ENCODE results near the gene GRK3. TPM values are rescaled to one million over a fixed set of nuclear protein-coding genes. Genes with fewer than 3 reads are reported as not detected.

Gene GRK3
- total and polyA plus RNA-seq, 2 of the 4 experiments (the other 2 are of a cell fraction): 0.58 to 1.6 TPM

GRCh38 chr22:25704701-25705100 lies 140.2 kb downstream of the GRK3 start:
- no peak overlapping the region for H3K4ac ChIP-seq (ENCODE audit: low read depth, low read length)
- no peak overlapping the region for H3K18ac ChIP-seq (ENCODE audit: low read depth, low read length)
- no peak overlapping the region for H4K5ac ChIP-seq (ENCODE audit: low read depth, low read length)
- ATAC-seq (ENCODE audit: low read depth) (no peak), DNase-seq (no peak)
- no peak overlapping the region for H2BK15ac ChIP-seq (ENCODE audit: low read depth, low read length)
- no peaks in the 10 kb centered on the region for H3K9me1 ChIP-seq (ENCODE audit: insufficient read depth, low read length)
- no peak overlapping the region for H3K9ac ChIP-seq (ENCODE audit: low read depth, low read length)
- H3K23ac ChIP-seq (ENCODE audit: low read depth, low read length): no peak overlapping the region
- no peak overlapping the region for H3K56ac ChIP-seq (ENCODE audit: extremely low read depth, insufficient read depth, low read length)
- H2BK120ac ChIP-seq (ENCODE audit: low read depth, low read length): no peak overlapping the region
- ChIA-PET CTCF (no interaction called here), POLR2A (ENCODE audit: unreplicated experiment) (no interaction called here)
- H2AFZ ChIP-seq (replicated peaks; ENCODE audit: low read length, poor library complexity): no peak overlapping the region
- H3K27ac ChIP-seq (ENCODE audit: insufficient read depth, low read length): no peak overlapping the region
- in situ Hi-C loops (cut with MboI; ENCODE audit: low sequenced_read_pairs) (loop anchor here (5.0 kb wide), 1 partner anchor 237 kb away; no protein-coding TSS in a partner anchor), dilution Hi-C loops (cut with HindIII; ENCODE audit: low sequenced_read_pairs, unreplicated experiment) (no loop called here), intact Hi-C loops (cut with micrococcal nuclease) (loop anchor here (5.0 kb wide), 1 partner anchor 257 kb away; no protein-coding TSS in a partner anchor)
- H2BK5ac ChIP-seq (ENCODE audit: low read depth, low read length, poor library complexity, severe bottlenecking): no peak overlapping the region
- no peak overlapping the region for H2AK5ac ChIP-seq (ENCODE audit: low read depth, low read length)
- no peak overlapping the region for H2AK9ac ChIP-seq (replicated peaks; ENCODE audit: low read depth, low read length, poor library complexity)
- no peak overlapping the region for H3K4me3 ChIP-seq (ENCODE audit: insufficient read depth, low read depth, low read length)
- no peak for TF ChIP-seq MXI1 (IDR thresholded peaks at IDR 0.05; ENCODE audit: borderline replicate concordance, low read depth, low read length)
- no peak for TF ChIP-seq BHLHE40 (IDR thresholded peaks at IDR 0.05; ENCODE audit: low read depth, low read length)
- TF ChIP-seq MAFK (IDR thresholded peaks at IDR 0.05; ENCODE audit: low read depth, low read length): no peak
- no peak for TF ChIP-seq CHD1 (IDR thresholded peaks at IDR 0.05; ENCODE audit: low read depth, low read length)
- TF ChIP-seq RCOR1 (IDR thresholded peaks at IDR 0.05; ENCODE audit: insufficient replicate concordance, low read length): no peak
- no peak for TF ChIP-seq RAD21 (IDR thresholded peaks at IDR 0.05; ENCODE audit: low read length)
- no peak for TF ChIP-seq CTCF (conservative IDR thresholded peaks at IDR 0.05; ENCODE audit: low read depth, low read length)
- TF ChIP-seq FOS (IDR thresholded peaks at IDR 0.05; ENCODE audit: low read depth, low read length): no peak
- no peak for TF ChIP-seq POLR2A (IDR thresholded peaks at IDR 0.05; ENCODE audit: low read depth, low read length)
- TF ChIP-seq CEBPB (IDR thresholded peaks at IDR 0.05; ENCODE audit: low read depth, low read length): no peak
- TF ChIP-seq RFX5 (IDR thresholded peaks at IDR 0.05; ENCODE audit: low read depth, low read length): no peak
- TF ChIP-seq MAZ (IDR thresholded peaks at IDR 0.05; ENCODE audit: borderline replicate concordance, low read depth, low read length): no peak
- TF ChIP-seq USF2 (IDR thresholded peaks at IDR 0.05; ENCODE audit: low read depth, low read length): no peak
- no peaks in the 10 kb centered on the region for H3K36me3 ChIP-seq (ENCODE audit: control insufficient read depth, insufficient read depth, low read length)
- H4K8ac ChIP-seq (ENCODE audit: low read depth in 2 of 2, low read length in 2 of 2): no peak overlapping the region
- no peak overlapping the region for H4K91ac ChIP-seq (ENCODE audit: insufficient read depth, low read depth, low read length)
- H3K27me3 ChIP-seq (ENCODE audit: control insufficient read depth, insufficient read depth, low read length): no peaks in the 10 kb centered on the region
- H2BK20ac ChIP-seq (ENCODE audit: low read depth, low read length): no peak overlapping the region
- no peaks in the 10 kb centered on the region for H4K20me1 ChIP-seq (ENCODE audit: insufficient read depth, low read length)
- H3K4me1 ChIP-seq (ENCODE audit: control insufficient read depth, insufficient read depth, low read length): no peaks in the 10 kb centered on the region
- WGBS, 2 experiments (ENCODE audit: extremely low coverage in 2 of 2, insufficient read length in 1 of 2): no CpG with 5 or more reads among the region's 2 CpGs
- no peak overlapping the region for H3K14ac ChIP-seq (replicated peaks; ENCODE audit: low read depth, low read length)
- H3K79me1 ChIP-seq (ENCODE audit: low read depth in 1 of 2, low read length in 2 of 2): no peaks in the 10 kb centered on the region
- BruUV-seq (replicated peaks): no TSS peak
- no peaks in the 10 kb centered on the region for H3K9me3 ChIP-seq (ENCODE audit: control insufficient read depth, insufficient read depth, low read length)
- H3K4me2 ChIP-seq (ENCODE audit: low read depth, low read length): no peak overlapping the region

Measured in IMR-90 (cell line).